ENCODE data around the gene ANK2. TPM values are rescaled to one million over a fixed set of nuclear protein-coding genes. Genes with fewer than 3 reads are reported as not detected.
A peak's percentile ranks its signal among the peaks of the same experiment; 100 is the strongest.

The ANK2 gene
- total RNA-seq, 6 donors from 2014 or later = 4.2 to 23.3 (median 8.5) TPM

DNA sequence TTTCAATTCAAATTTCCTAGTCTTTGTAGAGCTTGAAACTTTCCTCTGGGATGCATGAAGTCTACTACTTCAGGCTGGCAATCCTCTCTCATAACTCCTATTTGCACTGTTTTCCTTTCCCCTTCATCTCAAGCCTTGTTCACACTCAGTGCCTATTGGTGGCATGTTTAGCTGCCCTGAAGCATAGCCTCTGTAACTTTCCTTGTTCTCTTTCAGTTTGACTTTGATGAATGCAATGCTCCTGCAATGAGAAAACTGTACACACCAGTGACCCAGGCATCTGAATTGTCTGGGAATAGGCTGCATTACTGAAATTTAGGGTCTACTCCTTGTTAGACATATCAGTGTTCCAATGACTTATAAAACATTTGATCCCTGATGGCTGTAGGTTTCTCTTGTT is 81.7 kb downstream of the ANK2 start:
- Histone ChIP-seq H3K9me3 (no peaks in the 10 kb centered on the region), H3K36me3 (no peaks in the 10 kb centered on the region), H3K4me1 (no peaks in the 10 kb centered on the region), H3K4me3 (no peak overlapping the region), H3K27ac (no peak overlapping the region), H3K27me3 (no peaks in the 10 kb centered on the region)
- TF ChIP-seq, protein P1, sequence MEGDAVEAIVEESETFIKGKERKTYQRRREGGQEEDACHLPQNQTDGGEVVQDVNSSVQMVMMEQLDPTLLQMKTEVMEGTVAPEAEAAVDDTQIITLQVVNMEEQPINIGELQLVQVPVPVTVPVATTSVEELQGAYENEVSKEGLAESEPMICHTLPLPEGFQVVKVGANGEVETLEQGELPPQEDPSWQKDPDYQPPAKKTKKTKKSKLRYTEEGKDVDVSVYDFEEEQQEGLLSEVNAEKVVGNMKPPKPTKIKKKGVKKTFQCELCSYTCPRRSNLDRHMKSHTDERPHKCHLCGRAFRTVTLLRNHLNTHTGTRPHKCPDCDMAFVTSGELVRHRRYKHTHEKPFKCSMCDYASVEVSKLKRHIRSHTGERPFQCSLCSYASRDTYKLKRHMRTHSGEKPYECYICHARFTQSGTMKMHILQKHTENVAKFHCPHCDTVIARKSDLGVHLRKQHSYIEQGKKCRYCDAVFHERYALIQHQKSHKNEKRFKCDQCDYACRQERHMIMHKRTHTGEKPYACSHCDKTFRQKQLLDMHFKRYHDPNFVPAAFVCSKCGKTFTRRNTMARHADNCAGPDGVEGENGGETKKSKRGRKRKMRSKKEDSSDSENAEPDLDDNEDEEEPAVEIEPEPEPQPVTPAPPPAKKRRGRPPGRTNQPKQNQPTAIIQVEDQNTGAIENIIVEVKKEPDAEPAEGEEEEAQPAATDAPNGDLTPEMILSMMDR (IDR thresholded peaks at IDR 0.05) = no peak
- TF ChIP-seq EP300 (IDR thresholded peaks at IDR 0.05) = no peak
- TF ChIP-seq POLR2AphosphoS5 (IDR thresholded peaks at IDR 0.05) = no peak
- TF ChIP-seq POLR2A (IDR thresholded peaks at IDR 0.05) = no peak
- DNase-seq = no peak
- no peak for ATAC-seq (ENCODE audit: low FRiP score in 2 of 2)

DNA sequence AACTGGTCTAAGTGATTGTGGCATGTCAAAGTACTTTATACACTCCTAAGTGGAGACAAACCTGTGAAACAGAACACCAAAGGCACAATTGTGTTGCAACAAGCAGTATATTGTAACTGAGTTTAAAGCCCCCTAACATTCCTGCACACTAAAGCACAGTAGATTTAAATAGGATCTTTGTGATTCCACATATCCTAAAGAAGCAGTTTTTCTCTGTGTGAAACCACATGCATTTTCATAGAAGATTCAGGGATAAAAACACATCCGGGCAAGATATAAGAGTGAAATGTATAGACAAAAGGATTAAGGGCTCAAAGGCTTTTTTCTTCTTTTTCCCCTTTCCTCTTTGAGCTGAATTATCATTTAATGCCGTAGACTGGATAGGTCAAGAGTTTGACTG is 82.2 kb downstream of the ANK2 start:
- H3K4me3 ChIP-seq = no peak overlapping the region
- WGBS, 2 donors = 77 to 80% methylated on average over 2 of the region's 2 CpGs

DNA sequence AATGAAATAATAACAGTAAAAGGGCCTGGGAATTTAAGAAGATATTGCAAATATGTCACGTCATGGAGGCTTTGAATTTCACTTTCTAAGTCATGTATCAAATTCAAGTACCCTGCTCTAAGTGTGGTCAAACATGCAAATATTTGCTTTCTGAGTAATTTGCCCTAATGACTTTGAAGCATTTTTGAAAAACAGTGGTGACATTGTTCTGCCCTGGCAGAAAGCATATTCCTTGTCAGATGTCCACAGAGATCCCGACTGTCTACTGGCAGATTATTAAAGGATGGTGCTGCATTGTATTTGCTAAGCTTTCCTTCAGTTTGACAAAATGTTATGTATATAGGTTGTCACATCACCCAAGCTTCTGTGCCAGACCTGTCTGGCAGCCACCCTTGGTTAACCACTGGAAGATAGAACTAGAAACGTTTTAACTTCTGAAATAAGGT is 92.5 kb downstream of the ANK2 start:
- Histone ChIP-seq H3K4me1 (peaks cover 4 to 22% (median 9%) of the 10 kb centered on the region in 4 donors), H3K36me3 (no peaks in the 10 kb centered on the region), H3K27me3 (no peaks in the 10 kb centered on the region), H3K4me3 (no peak overlapping the region), H3K9me3 (no peaks in the 10 kb centered on the region), H3K27ac (no peak overlapping the region)
- ATAC-seq (ENCODE audit: low FRiP score in 2 of 2) (peak; percentile 36 to 55), DNase-seq (no peak)
- WGBS, 2 donors = 23 to 28% methylated on average over 3 of the region's 3 CpGs
- no peak for TF ChIP-seq POLR2AphosphoS5 (IDR thresholded peaks at IDR 0.05)
- TF ChIP-seq EP300 (IDR thresholded peaks at IDR 0.05) = peak in 1 of 4 donors; percentile 25
- TF ChIP-seq, protein P1 (IDR thresholded peaks at IDR 0.05) = no peak
- TF ChIP-seq POLR2A (IDR thresholded peaks at IDR 0.05) = no peak

More for the DNA sequence above, 82.2 kb downstream of the ANK2 start:
- no peak overlapping the region for H3K27ac ChIP-seq
- TF ChIP-seq, protein P1 (IDR thresholded peaks at IDR 0.05) = no peak
- TF ChIP-seq POLR2AphosphoS5 (IDR thresholded peaks at IDR 0.05) (no peak), EP300 (IDR thresholded peaks at IDR 0.05) (no peak), POLR2A (IDR thresholded peaks at IDR 0.05) (no peak)
- no peaks in the 10 kb centered on the region for H3K27me3 ChIP-seq
- H3K9me3 ChIP-seq = no peaks in the 10 kb centered on the region
- DNase-seq (no peak), ATAC-seq (ENCODE audit: low FRiP score in 2 of 2) (no peak)
- no peaks in the 10 kb centered on the region for H3K4me1 ChIP-seq
- H3K36me3 ChIP-seq = no peaks in the 10 kb centered on the region

DNA sequence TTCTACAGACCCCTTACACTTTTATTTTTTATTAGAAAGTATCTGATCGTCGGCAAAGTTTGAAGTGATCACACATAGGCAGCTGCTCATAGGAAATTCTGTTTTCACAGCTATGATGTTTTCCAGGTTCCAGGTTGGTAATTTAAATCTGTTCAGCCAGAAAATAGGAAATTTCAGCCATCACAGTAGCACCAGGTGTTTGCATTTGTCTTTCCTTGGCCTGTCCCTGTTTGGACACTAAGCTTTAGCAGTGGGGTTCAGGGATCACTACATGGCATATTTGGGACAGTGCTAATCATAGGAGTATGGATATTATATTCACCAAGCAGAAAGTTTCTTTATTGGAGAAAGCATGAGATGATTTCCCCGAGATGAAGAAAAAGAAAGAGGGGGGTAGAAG is 92.9 kb downstream of the ANK2 start:
- WGBS, 2 donors = 68 to 73% methylated on average over 3 of the region's 3 CpGs

DNA sequence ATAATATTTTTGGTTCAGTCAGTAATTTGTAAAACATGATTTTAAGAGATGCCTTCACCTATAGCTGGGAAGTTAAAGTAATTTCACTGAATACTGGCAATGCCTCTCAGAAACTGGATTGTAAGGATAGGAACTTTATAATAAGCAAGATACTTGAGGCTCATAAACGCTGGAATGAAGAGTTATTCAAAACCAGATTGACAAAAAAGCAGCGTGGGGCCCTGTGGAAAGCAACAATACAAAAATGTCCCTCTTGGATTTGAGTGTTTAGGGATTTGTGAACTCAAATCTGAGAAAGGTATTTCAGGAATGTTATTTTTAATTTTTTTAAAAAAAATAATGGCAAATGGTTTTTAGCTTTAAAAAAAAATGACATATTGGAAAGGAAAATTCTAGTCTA is 94.6 kb downstream of the ANK2 start:
- TF ChIP-seq POLR2A (IDR thresholded peaks at IDR 0.05) (no peak), POLR2AphosphoS5 (IDR thresholded peaks at IDR 0.05) (no peak), EP300 (IDR thresholded peaks at IDR 0.05) (no peak)
- TF ChIP-seq, protein P1 (IDR thresholded peaks at IDR 0.05) = no peak
- no peak for DNase-seq
- H3K27me3 ChIP-seq = no peaks in the 10 kb centered on the region
- WGBS, 2 donors = 43 to 51% methylated on average over 2 of the region's 2 CpGs
- peaks cover 4 to 27% (median 9%) of the 10 kb centered on the region in 4 donors for H3K4me1 ChIP-seq
- no peaks in the 10 kb centered on the region for H3K36me3 ChIP-seq
- no peak for ATAC-seq (ENCODE audit: low FRiP score in 2 of 2)
- no peak overlapping the region for H3K4me3 ChIP-seq
- no peaks in the 10 kb centered on the region for H3K9me3 ChIP-seq
- H3K27ac ChIP-seq = no peak overlapping the region

More for the DNA sequence above, 92.9 kb downstream of the ANK2 start:
- Histone ChIP-seq H3K27ac (no peak overlapping the region), H3K36me3 (no peaks in the 10 kb centered on the region), H3K9me3 (no peaks in the 10 kb centered on the region), H3K27me3 (no peaks in the 10 kb centered on the region), H3K4me3 (no peak overlapping the region), H3K4me1 (peaks cover 4 to 25% (median 9%) of the 10 kb centered on the region in 4 donors)
- DNase-seq = no peak
- TF ChIP-seq POLR2AphosphoS5 (IDR thresholded peaks at IDR 0.05) = no peak
- TF ChIP-seq POLR2A (IDR thresholded peaks at IDR 0.05) = no peak
- TF ChIP-seq, protein P1 (IDR thresholded peaks at IDR 0.05) = no peak
- no peak for TF ChIP-seq EP300 (IDR thresholded peaks at IDR 0.05)
- ATAC-seq (ENCODE audit: low FRiP score in 2 of 2) = no peak

Data from upper lobe of left lung (tissue), 6 donors.